ENCODE results near the gene ZNF467.

ZNF467 gene

GRCh38 chr7:149767068-149767467, 6.3 kb downstream of the ZNF467 start:
- DNase-seq = no peak

GRCh38 chr7:149766135-149766675, 7.2 kb downstream of the ZNF467 start:
- no peak for DNase-seq

GRCh38 chr7:149765399-149766121, 7.8 kb downstream of the ZNF467 start:
- no peak for DNase-seq

- no peak for DNase-seq
Observed at GRCh38 chr7:149764481-149765398, 8.6 kb downstream of the ZNF467 start.

GRCh38 chr7:149763563-149764240, 9.7 kb downstream of the ZNF467 start:
- no peak for DNase-seq

DNA sequence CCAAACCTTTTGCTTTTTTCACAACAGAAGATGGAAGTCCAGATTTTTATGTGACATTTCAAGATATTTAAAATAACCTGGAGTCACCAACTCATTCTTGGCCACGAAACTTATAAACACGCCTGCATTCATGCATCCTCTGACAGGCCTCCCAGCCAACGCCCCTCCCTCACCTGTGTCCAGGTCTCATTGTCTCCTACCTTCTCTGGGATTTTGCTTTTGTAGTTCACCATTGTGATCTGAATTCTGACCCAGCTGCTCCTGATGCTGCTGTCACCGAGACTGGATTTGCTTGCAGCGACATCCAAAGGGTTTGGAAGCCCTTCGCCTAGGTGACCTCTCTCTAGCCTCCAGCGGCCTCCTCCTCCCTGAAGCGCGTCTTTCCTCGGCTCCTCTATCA, 10.8 kb downstream of the ZNF467 start:
- no peak for DNase-seq

DNA sequence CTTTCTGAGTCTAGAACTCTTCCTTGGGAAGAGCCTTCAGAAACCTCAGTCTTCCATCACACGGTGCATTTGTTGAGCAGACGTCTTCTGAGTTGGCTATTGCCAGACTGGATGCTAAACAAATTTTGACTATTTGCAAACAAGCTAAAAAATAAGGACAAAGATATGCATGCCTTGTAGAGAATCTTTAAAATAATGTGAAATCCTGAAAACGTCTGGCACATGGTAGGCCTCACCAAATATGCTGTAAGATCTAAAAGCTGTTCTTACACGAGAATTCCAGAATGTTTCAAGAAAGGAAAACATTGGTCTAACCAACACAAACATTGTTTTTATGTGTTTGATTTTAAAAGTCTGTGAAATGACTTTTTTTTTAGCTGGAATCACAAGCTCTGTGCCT, 11.3 kb downstream of the ZNF467 start:
- no peak for DNase-seq

DNA sequence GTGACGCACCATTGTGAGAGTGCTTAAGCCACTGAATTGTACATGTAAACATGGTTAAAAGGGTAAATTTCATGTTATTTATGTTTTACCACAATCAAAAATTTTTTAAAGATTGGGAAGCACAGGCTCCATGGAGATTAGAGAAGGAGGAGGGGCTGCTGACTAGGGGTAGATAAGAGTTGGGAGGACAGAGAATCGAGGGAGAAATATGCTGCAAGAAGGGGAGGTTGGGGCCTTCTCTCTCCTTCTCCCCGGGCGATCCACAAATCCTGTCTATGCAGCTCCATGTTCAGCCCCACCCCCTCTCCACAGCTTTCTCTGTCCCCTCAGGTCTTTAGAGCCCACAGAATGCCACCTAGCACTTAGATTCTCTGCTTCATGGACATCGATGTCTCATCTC, 12.1 kb downstream of the ZNF467 start:
- no peak for DNase-seq

DNA sequence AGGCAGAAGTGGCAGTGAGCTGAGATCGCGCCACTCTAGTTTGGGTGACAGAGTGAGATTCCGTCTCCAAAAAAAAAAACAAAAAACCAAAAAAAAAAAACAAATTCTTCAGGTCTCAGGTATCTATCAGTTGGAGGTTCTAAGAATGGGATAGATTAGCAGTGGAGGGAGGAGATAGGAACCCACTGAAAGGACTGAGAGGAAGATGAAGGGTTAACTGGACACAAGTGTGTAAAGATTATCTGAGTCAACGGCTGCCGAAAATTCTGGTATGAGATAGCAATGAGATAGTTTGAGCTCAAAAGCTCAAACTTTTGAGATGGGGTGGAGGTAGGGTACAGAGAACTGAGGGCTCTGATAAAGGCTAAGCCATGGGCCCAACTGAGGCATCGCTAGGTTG, 12.8 kb downstream of the ZNF467 start:
- no peak for DNase-seq

DNA sequence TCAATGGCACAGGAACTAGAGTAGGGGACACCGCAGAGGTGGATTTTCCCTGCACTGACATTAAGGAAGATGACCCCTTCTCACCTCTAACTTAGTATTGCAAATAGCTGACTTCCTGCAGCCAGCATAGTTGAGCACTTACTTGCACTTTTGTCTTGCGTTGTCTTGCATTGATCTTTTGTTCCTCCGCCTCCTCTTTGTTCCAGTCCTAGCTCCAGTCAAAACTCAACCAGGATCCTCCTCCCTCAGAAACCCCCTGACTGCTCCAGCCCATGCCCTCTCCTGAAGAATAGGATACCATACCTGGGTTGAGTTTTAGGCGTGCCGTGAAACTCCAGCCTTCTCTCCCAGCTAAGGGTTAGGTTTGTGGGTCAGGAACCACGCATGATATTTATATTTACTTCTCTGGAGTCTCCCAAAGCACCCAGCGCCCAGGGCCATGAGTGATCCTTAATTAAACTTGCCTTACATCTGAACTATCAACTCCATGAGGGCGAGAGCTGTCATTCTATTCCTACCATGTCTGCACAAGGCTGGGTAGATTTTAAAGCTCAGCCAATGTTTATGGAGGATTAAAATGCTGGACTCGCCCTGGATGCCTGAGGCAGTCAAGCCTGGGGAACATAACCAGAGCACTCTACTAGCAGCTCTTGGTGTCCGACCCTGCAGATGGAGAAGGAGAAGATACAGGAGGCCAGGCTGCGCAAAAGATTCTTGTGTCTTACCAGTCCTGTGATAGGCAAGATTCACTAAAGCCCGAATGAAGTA, 14.1 kb downstream of the ZNF467 start:
- no peak for DNase-seq

DNA sequence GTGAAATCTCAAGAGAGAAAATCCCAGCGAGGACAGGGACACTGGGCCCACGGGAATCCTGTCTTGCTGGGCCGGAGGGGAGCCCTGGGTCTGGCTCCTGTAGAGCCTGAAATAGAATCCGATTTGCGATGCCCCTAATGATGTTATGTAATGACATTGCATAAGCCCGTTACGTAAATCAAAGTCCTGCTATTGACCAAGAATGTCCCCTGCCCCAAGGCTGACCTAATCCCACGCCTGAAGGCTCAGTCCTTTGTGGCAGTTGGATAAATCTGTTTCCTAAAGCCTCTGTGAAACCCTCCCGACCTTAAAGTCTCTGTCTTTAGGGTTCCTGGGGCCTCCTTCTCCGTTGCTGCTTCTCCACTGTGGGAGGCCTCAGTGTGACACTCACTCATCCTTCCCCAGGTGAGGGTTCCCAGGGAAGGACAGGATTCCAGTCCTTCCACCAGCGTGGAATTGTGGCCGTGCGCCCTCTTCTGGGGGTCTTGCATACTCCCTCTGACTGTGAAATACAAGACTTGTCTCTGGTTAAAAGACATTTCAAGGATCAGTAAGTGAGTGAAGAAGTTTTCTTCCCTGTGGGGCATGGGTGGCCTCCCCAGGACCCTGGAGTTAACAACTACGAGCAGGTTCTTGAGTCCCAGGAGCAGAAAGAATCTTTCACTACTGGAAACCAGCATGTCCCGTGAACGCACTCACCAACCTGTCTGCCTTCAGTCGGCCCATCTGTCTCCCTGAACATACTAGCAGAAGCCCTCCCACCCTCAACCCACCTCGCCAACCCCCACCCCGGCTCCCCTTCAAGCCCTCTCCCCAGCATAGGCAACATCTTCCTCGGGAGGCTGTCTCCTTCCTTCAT, 19.8 kb downstream of the ZNF467 start:
- no peak for DNase-seq

- no peak for DNase-seq
Observed at GRCh38 chr7:149752646-149753045, 20.7 kb downstream of the ZNF467 start.

DNA sequence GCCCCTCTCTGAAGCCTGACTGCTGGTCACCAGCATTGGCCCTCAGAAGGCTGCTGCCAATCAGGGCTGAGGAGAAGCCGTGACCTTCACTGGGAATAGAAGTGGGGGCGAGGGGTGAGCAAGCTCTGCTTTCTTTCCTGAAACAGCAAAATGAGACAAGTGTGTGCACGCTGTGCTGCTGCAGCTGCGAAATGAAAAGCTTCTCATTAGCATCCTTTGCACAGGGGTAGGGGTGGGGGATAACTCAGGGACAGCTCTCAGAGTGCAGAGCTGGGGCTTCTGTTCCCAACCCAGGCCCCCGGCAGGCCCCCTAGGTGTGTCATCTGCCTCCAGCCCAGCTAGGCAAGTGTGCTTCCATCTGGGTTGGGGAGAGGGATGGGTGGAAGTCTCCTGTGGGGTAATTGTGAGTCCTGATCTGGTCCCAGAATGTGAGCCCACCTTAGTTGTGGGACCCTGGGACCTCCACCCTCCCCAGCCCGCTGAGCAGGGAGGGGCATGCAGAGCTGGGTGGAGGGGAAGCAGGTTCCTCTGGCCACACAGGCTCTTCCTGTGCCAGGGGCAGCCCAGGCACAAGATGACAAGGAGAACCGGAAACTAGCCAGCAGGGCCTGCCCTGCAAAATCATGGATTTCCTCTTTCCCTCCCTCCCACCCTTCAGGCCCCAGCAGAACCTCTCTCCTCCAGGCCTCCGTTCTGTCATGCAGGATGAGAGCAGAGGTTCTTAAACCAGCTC, 22.2 kb downstream of the ZNF467 start:
- DNase-seq = no peak

- DNase-seq = no peak
Observed at GRCh38 chr7:149750122-149750845, 23.1 kb downstream of the ZNF467 start.

DNA sequence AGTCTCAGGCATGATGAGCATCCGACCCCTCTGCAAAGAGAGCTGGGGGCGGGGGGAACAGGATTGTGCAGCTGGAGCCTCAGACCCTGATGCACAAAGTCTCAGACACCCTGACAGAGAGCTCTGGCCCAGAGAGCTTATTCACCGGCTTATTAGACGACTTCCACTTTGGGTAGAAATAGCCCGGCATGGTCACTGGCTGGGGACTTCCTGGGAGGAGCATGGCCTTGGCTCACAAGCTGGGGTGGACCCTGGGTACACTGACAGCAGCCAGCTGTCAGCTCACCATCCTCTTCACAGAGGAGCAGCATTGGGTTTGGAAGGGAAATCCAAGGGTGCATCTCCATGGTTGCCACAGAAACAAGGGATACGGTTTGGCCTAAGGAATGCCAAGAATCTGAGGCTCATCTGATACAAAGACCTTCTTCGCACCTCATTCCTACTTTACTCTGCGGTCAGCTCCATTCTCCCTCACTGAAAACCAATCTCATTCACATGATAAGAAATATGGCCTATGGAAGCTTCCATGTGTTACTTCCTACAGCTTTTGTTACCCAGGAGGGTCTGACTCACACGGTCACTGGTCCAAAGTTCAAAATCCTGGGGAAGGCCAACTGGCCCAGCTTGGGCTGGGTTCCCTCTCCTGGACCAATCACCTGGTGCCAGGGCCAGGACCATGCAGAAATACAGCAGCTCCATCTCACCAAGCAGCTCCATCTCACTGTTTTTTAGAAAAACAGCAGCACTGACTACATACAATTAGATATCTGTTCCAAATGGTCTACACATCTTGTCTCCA, 25.1 kb downstream of the ZNF467 start:
- no peak for DNase-seq

GRCh38 chr7:149743476-149744255, 29.7 kb downstream of the ZNF467 start:
- DNase-seq = no peak

- DNase-seq = peak; percentile 67
Observed at GRCh38 chr7:149742075-149742701, 31.2 kb downstream of the ZNF467 start.

- DNase-seq = no peak
Observed at GRCh38 chr7:149741629-149742028, 31.8 kb downstream of the ZNF467 start.

Measured in NCI-H2081 treated with DMSO at 0.1 percent for 48 hours (cell line).